HepG2 (cell line): ENCODE results near the gene TBCE. TPM values are rescaled to one million over a fixed set of nuclear protein-coding genes. Genes with fewer than 3 reads are reported as not detected.

Experiments
- ATF5 ChIP-seq: sonication (generic); formaldehyde crosslinking; IDR thresholded peaks from 2 replicates; pipeline ENCODE4 v1.4.0; 2020; ENCODE audit warnings: mild to moderate bottlenecking, low read depth, missing genetic modification reagents
- BCL6 ChIP-seq: IDR thresholded peaks from 2 replicates; pipeline ENCODE4 v1.6.1; 2016; ENCODE audit warnings: missing genetic modification reagents, missing compliant biosample characterization
- CCDC6 ChIP-seq: sonication (generic); formaldehyde crosslinking; IDR thresholded peaks from 2 replicates; pipeline ENCODE4 v1.8.1; 2022; ENCODE audit warnings: mild to moderate bottlenecking, missing genetic modification reagents, moderate library complexity
- ERF ChIP-seq: IDR thresholded peaks from 2 replicates; pipeline ENCODE4 v1.6.1; 2018; ENCODE audit warnings: missing biosample characterization, missing genetic modification reagents
- ISL2 ChIP-seq: sonication (generic); formaldehyde crosslinking; IDR thresholded peaks from 2 replicates; pipeline ENCODE4 v1.5.0; 2020; ENCODE audit warnings: missing genetic modification reagents
- KLF13 ChIP-seq: sonication (generic); formaldehyde crosslinking; IDR thresholded peaks from 2 replicates; pipeline ENCODE4 v1.4.0; 2020; ENCODE audit warnings: mild to moderate bottlenecking, missing genetic modification reagents
- MAZ ChIP-seq, 2 experiments: sonication (generic) in 1 of 2; formaldehyde crosslinking in 1 of 2; IDR thresholded peaks; 2 replicates each; pipeline versions ENCODE4 v1.5.0 to v1.6.1; 2012 to 2020; ENCODE audit warnings: low read depth in 2 of 2, mild to moderate bottlenecking in 2 of 2, borderline replicate concordance in 1 of 2, improper control_type of control experiment in 1 of 2, low read length in 1 of 2, missing genetic modification reagents in 1 of 2, moderate library complexity in 1 of 2
- PPARG ChIP-seq: conservative IDR thresholded peaks from 2 replicates; pipeline ENCODE4 v1.6.1; 2016; ENCODE audit warnings: missing biosample characterization, missing genetic modification reagents
- SOX13 ChIP-seq, 3 experiments: fragments of 450-650 bp in 1 of 3; sonication (generic) in 1 of 3; formaldehyde crosslinking in 1 of 3; IDR thresholded peaks in 2 of 3; conservative IDR thresholded peaks in 1 of 3; 2 replicates each; pipeline versions ENCODE4 v1.5.0 to v1.6.1; 2016 to 2020; ENCODE audit warnings: antibody characterized with exemption in 1 of 3, mild to moderate bottlenecking in 1 of 3, missing compliant biosample characterization in 1 of 3, missing genetic modification reagents in 1 of 3, moderate library complexity in 1 of 3
- SOX6 ChIP-seq, 2 experiments: fragments of 450-650 bp in 1 of 2; sonication (generic) in 1 of 2; formaldehyde crosslinking in 1 of 2; IDR thresholded peaks; 2 replicates each; pipeline versions ENCODE4 v1.4.0 to v1.6.1; 2017 to 2020; ENCODE audit warnings: antibody characterized with exemption in 1 of 2, mild to moderate bottlenecking in 1 of 2, missing genetic modification reagents in 1 of 2
- SP2 ChIP-seq: sonication (generic); formaldehyde crosslinking; IDR thresholded peaks from 2 replicates; pipeline ENCODE4 v1.5.1; 2020; ENCODE audit warnings: mild to moderate bottlenecking, missing genetic modification reagents
- TFDP1 ChIP-seq: IDR thresholded peaks from 2 replicates; pipeline ENCODE4 v1.6.1; 2016; ENCODE audit warnings: missing compliant biosample characterization, missing genetic modification reagents, borderline replicate concordance
- ZNF18 ChIP-seq: sonication (generic); formaldehyde crosslinking; IDR thresholded peaks from 2 replicates; pipeline ENCODE4 v1.8.0; 2022; ENCODE audit warnings: mild to moderate bottlenecking, missing genetic modification reagents; ENCODE audit not compliant: insufficient replicate concordance
- ZNF432 ChIP-seq: sonication (generic); formaldehyde crosslinking; IDR thresholded peaks from 2 replicates; pipeline ENCODE4 v1.5.0; 2020; ENCODE audit warnings: missing genetic modification reagents, mild to moderate bottlenecking, borderline replicate concordance
- ZNF446 ChIP-seq: sonication (generic); formaldehyde crosslinking; IDR thresholded peaks from 2 replicates; pipeline ENCODE4 v1.5.0; 2020; ENCODE audit warnings: mild to moderate bottlenecking, missing genetic modification reagents
- ZNF574 ChIP-seq: sonication (generic); formaldehyde crosslinking; IDR thresholded peaks from 2 replicates; pipeline ENCODE4 v1.4.0; 2020; ENCODE audit warnings: missing genetic modification reagents
- ZNF691 ChIP-seq: sonication (generic); formaldehyde crosslinking; IDR thresholded peaks from 2 replicates; pipeline ENCODE4 v1.4.0; 2020; ENCODE audit warnings: missing genetic modification reagents, low read depth, mild to moderate bottlenecking, borderline replicate concordance
- ZNF775 ChIP-seq: sonication (generic); formaldehyde crosslinking; IDR thresholded peaks from 2 replicates; pipeline ENCODE4 v1.4.0; 2020; ENCODE audit warnings: missing genetic modification reagents, mild to moderate bottlenecking, moderate library complexity, borderline replicate concordance
- ZNF792 ChIP-seq: IDR thresholded peaks from 2 replicates; pipeline ENCODE4 v1.6.1; 2016
- ZSCAN9 ChIP-seq: IDR thresholded peaks from 2 replicates; pipeline ENCODE4 v1.6.1; 2016; ENCODE audit warnings: borderline replicate concordance
- polyA plus RNA-seq, 8 experiments: library from polyadenylated mRNA; depleted of rRNA in 3 of 8; stranded (reverse) in 7 of 8; unstranded in 1 of 8; fragments of >200 nt; fragmentation: Illumina TruSeq in 4 of 8; extraction: Trizol in 4 of 8; gene quantifications; 2 replicates each; pipeline versions ENCODE4 v1.2.1 to v1.2.3, GENCODE V29; 2011 to 2016; ENCODE audit warnings: low read depth in 4 of 8, missing spikeins in 1 of 8, mixed read lengths in 1 of 8; ENCODE audit not compliant: insufficient read depth in 1 of 8
- total RNA-seq, 5 experiments: library from RNA; depleted of rRNA; stranded (reverse); fragments of >200 nt; fragmentation: Illumina TruSeq; extraction: Trizol; gene quantifications; 2 replicates each; pipeline ENCODE4 v1.2.3, GENCODE V29; 2016; ENCODE audit warnings: low read depth in 1 of 5

The TBCE gene
- total and polyA plus RNA-seq, 2 of the 13 experiments (the other 11 are each of a cell fraction or from before 2014, with no cell fraction given) = 25.6 to 31.1 TPM

GRCh38 chr1:235409042-235409820, 42.0 kb downstream of the TBCE start (continued):
- TF ChIP-seq PPARG = no peak; the same call in 1 of the 2 replicates
- no peak for TF ChIP-seq KLF13 (CRISPR knock-in tag)
- TF ChIP-seq ATF5 = 0 out of 2 replicates have a peak, but pooled peaks have one; percentile 60
- TF ChIP-seq ZNF792 (CRISPR knock-in tag) = no peak
- TF ChIP-seq ZNF574 (CRISPR knock-in tag) = no peak
- TF ChIP-seq ZNF691 = no peak
- TF ChIP-seq ZNF775 = 0 out of 2 replicates have a peak, but pooled peaks have one; percentile 74
- TF ChIP-seq ZNF446 (CRISPR knock-in tag) = no peak
- TF ChIP-seq ZSCAN9 = peak; percentile 46; the same call in 1 of the 2 replicates
- TF ChIP-seq BCL6 = peak; percentile 95
- no peak for TF ChIP-seq TFDP1 (CRISPR knock-in tag)
- 0 out of 2 replicates have a peak, but pooled peaks have one; percentile 33 for TF ChIP-seq CCDC6
- TF ChIP-seq ZNF432 (CRISPR knock-in tag) = no peak
- TF ChIP-seq ISL2 (CRISPR knock-in tag) = peak; percentile 94
- no peak for TF ChIP-seq SOX6 (IDR thresholded peaks at IDR 0.05)
- peak; percentile 85 for TF ChIP-seq SOX6 (CRISPR knock-in tag; IDR thresholded peaks at IDR 0.05)
- TF ChIP-seq SOX13 (IDR thresholded peaks at IDR 0.05) = peak; percentile 22; the same call in 1 of the 2 replicates
- peak in 1 of 2 experiments; percentile 89; a peak in 2 of 4 replicates for TF ChIP-seq SOX13 (CRISPR knock-in tag; conservative IDR thresholded peaks at IDR 0.05 in 1 of 2, IDR thresholded peaks at IDR 0.05 in 1 of 2)
- TF ChIP-seq SP2 (CRISPR knock-in tag) = no peak
- TF ChIP-seq MAZ (IDR thresholded peaks at IDR 0.05; ENCODE audit: borderline replicate concordance, low read depth, low read length) = no peak
- 0 out of 2 replicates have a peak, but pooled peaks have one; percentile 10 for TF ChIP-seq MAZ (CRISPR knock-in tag; IDR thresholded peaks at IDR 0.05; ENCODE audit: low read depth)
- TF ChIP-seq ZNF18 (CRISPR knock-in tag) = no peak
- TF ChIP-seq ERF = no peak
